GM18868 (cell line): Measurements from ENCODE around the gene MAPT.
"Not testable (repeated sequence)": the region's sequence is repeated elsewhere in the genome, so short reads cannot be mapped to it uniquely, and the experiment has no call there.

Experiments used
- ATAC-seq: cut with Tn5 transposase; IDR thresholded peaks from one replicate; pipeline ENCODE4 v1.9.1; 2021; ENCODE audit warnings: mild to moderate bottlenecking, moderate library complexity; ENCODE audit not compliant: unreplicated experiment

Gene MAPT

DNA sequence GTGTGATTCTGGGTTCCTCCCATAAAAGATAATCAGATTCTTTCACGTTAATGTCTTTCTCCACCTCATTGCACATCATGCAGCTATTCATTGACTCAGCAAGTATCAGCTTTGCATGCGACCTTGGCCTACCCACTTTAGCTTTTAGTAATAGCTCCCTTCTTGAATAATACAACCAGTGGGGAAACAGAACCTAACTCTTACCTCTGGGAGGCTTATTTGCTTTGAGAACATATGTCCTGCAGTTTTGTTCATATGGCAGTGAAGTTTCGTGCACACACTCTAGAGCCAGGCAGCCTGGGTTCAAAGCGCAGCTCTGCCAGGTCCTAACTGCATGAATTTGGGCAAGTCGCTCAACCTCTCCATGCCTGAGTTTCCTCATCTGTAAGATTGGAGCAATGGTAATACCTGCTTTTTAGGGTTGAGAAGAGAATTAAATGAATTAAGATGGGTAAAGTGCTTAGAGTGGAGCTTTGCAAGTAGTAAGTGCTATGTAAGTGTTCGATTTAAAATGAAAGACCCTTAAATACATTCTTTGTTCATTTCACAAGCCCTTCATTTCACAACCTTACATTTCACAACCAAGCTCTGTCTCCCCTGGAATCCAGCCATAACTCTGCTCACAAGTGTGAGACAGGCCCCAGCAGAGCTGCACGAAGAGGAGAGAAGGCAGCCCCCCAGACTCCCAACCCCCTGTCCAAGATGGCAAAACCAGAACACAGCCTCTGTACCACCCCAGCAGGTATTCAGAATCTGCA is 29.3 kb downstream of the MAPT start:
- ATAC-seq: no peak

DNA sequence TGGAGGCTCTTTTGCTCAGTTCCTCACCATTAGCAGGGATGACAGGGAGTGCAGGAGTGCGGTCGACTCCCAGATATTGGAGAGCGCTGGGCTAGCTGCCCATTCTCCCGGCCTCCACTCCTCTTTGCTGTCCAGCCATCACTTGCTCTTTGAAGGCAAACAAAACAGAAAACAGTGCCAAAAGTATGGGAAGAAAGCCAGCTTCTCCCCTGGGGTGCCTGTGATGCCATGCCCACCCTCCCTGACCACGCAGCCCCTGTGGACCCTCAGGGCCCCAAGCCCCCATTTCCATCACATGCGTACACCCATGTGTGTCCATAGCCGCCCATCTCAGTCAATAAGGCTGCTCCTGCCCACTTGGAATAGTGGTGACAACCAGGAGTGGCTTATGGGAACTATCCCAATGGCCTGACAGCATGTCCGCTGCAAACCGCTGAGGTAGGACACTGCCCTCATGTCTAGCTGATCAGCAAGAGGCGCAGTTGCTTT is 30.0 kb downstream of the MAPT start:
- ATAC-seq: no peak

GRCh38 chr17:45925311-45925710 is 31.0 kb downstream of the MAPT start:
- no peak for ATAC-seq

DNA sequence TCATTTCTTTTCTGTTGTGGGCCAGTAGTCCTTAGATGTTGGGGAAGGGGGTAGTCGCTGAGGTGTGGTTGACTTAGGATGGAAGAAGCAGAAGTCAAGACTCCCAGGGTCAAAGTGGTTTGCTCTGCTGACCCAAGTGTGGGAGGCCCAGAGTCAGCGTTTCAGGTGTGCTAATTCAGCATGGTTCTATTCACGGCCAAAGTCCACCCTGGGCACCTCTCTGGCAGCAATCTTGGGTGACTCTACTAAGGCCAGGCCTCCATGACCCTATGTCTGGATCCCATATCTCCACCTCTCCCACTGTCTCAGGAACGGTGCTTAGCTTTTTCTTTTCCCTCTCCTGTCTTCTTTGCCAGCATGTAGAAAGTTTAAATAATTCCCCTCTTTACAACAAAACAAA is 32.9 kb downstream of the MAPT start:
- no peak for ATAC-seq

DNA sequence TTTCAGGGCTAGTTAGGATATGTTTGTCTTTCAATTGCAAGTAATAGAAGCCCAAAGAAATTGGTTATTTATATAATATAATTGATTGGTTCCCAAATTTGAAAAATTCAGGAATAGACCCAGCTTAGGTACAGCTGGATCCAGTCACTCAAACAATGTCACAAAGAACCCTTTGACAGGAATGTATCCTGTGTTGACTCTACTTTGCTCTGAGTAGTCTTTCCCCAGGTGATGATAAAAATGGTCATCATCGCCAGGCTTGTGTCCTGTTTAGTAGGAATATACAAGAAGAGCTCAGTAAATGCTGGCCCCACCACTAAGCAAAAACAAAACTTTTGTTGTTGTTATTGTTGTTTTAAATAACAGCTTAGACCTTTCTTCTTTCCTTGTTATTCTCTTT is 35.0 kb downstream of the MAPT start:
- no peak for ATAC-seq

DNA sequence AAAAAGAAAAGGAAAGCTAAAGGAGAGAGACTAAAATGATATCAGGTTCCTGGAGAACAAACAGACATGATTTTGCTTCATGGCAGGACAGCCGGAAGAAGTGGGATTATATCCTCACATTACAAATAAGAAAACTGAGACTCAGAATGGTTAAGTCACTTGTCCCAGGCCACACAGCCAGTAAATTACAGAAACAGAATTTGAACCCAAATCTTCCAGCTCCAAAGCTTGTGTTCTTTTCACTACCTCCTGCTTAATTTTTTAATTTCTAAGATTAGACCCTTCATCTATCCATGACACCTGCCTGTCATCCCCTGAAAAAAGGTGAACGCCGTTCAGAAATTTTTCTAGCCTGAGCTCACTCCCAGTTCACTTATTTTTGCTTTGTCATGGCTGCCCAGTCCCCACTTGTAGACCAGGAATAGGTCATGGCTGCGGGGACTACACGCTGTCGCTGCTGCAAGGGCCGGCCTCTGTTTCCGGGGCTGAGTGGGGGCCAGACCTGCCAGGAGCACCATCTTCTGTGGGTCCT is 36.1 kb downstream of the MAPT start:
- ATAC-seq: no peak

- ATAC-seq: no peak
These were observed 37.3 kb downstream of the MAPT start for GRCh38 chr17:45931677-45932076.

DNA sequence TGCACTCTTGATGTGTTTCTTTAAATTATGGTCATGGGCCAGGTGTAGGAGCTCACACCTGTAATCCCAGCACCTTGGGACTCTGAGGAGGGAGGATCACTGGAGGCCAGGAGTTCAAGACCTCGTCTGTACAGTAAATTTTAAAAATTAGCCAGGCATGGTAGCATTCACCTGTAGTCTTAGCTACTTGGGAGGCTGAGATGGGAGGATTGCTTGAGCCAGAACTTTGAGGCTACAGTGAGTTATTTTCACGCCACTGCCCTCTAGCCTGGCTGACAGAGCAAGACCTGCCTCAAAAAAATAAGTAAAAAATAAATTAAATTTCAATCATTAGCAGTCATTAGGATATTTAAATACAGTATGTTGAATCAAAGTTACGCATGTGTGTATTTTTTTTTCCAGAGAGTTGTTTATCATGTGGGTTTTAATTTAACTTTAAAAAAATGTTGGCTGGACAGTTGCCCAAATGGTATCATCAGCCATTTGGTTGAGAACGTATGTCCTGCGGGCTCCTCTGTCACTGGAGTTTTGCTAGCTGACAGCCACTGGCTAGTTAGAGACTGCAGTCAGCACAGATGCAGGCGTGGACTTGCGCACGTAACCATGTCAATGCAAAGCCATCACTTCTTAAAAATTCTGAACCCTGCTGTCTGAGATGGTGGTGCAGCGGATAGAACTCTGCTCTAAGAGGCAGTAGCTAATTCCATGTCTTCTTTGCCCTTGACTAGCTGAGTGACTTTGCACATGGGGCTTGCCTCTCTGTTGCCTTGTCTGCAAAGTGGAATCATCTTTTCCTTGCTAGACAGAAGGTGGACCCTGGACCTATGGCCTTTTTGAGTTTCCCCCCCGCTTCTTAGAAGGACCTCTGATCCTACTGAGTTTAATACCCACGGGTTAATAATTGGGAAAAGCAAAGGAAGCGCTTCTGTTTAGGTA is 40.0 kb downstream of the MAPT start:
- no peak for ATAC-seq

DNA sequence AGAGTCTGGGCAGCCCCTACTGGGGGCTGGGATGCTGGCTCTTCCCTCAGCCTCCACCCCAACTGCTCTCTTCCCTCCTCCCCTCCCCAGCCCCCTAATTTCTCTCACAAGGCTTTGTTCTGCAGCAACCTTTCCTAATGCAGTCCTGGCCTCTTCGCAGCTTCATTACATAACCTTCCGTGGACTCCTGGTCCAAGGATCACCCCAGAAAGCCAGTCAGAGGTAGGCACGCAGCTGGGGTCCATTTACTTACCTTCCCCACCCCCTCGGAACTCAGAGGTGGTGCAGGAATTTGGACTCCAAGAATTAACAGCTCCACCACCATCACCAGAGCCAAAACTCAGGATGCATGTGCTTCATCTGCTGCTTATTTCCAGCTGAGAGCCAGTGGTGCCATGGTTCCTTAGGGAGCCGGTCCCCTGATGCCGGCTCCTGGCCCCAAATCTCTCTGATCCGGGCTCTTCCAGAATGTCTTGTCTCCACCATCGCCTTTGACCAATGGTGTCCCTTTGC is 40.9 kb downstream of the MAPT start:
- ATAC-seq: no peak

DNA sequence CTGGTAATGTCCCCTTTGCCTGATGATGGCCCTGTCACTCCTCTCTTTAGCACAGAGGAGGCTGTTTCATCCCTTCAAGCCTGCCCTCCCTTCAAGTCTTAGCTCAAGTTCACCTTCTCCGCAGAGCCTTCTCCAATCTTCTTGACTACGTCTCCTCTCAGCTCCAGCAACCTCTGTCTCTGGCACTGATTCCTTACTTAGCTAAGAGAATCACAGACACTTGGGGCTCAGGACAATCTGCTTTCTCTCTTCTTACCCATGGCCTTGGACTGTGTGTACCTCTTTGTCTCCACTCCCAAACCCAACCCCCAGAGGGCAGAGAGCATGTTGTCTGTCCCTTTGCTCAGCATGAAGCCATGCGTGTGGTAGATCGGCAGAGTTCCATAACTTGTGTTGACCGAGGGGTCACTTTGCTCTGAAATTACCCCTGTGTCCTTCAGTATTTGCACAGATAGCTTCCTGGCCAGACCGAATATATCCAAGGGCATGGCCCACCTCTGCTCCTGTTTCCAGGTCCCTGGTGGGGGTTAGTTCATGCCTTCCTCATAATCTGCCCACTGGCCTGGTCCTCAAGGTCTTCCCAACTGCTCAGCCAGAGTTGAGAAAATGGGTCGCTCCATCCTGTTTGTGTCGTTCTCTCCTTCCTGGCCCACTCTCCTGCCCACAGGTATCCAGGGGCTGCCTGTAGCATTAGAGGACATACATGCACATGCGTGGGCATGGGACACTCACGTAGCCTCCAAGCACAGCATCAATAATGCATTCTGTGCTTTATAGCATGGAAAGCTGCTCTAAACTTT is 41.6 kb downstream of the MAPT start:
- ATAC-seq: no peak

DNA sequence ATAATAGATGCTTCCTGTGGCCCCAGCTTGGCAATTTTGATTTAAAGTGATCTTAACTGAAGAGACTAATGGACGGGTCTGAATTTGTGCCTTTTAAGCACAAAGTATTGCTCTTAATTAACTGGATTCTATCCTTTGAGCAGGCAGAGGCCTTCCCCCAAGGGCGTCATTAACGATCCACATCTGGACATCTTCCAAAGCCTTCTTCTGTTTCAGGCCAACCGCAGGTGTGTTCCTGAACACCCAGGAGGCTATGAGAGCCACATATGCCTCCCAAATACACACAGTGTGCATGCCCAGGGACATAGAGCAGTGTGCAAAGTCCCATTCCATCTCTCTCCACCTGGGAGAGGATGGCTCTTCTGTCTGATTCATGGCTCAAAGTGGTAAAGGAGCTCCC is 42.3 kb downstream of the MAPT start:
- no peak for ATAC-seq

- ATAC-seq: not testable (repeated sequence)
These were observed 42.8 kb downstream of the MAPT start for GRCh38 chr17:45937186-45937585.

- no peak for ATAC-seq
These were observed 45.0 kb downstream of the MAPT start for GRCh38 chr17:45939395-45939794.

- no peak for ATAC-seq
These were observed 45.9 kb downstream of the MAPT start for GRCh38 chr17:45940293-45940692.

GRCh38 chr17:45940826-45941225 is 46.5 kb downstream of the MAPT start:
- no peak for ATAC-seq

- ATAC-seq: no peak
These were observed 47.0 kb downstream of the MAPT start for GRCh38 chr17:45941395-45941794.

- no peak for ATAC-seq
These were observed 47.9 kb downstream of the MAPT start for GRCh38 chr17:45942284-45942683.

GRCh38 chr17:45946841-45947256 is 52.5 kb downstream of the MAPT start:
- no peak for ATAC-seq

DNA sequence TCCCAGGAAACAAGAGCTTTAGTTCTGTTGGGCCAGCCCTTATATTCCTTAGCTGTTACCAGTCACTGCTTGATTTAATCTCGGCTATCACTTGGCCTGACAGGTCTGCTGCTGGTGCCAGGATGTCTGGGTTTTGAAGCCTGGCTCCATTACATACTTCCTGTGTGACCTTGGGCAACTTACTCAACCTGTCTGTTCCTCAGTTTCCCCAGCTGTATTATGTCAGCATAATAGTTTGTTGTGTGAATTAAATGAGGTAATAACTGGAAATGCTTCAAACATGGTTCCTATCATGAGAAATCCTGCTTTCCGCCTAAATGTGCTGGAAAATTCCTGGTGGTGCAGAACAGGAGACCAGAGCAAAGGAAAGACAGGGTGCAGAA is 54.1 kb downstream of the MAPT start:
- ATAC-seq: no peak

- ATAC-seq: no peak
These were observed 54.7 kb downstream of the MAPT start for GRCh38 chr17:45948881-45949624.
